ENCODE results near the gene DNAJA4. TPM values are rescaled to one million over a fixed set of nuclear protein-coding genes. Genes with fewer than 3 reads are reported as not detected.
A peak's percentile ranks its signal among the peaks of the same experiment; 100 is the strongest.

The DNAJA4 gene
- total RNA-seq, 8 experiments from 2014 or later, result 1.0 to 19.8 (median 4.2) TPM

DNA sequence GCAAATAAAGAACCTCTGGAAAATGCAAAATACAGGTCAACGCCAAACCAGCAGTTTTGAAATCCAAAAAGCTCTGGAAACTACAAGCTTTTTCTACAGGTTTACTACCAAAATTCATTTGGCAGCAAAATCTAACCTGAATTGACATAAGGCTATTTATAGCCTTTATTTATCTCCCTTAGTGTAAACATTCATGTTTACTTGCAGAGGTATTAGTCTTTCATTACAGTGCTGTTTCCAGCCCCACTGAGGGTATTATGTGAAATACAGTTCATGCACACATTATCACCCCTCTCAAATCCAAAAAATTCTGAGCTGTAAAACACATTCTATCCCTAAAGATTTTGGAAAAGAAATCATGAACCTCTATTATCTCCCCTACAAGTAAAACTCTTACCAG is 27.9 kb downstream of the DNAJA4 start:
- Histone ChIP-seq H3K4me1 (replicated peaks in 1 of 2) (peaks cover 0 to 3% of the 10 kb centered on the region in 2 donors), H3K4me3 (no peak overlapping the region), H3K27ac (no peak overlapping the region)
- WGBS, 10 experiments, result 67 to 100% (median 100%) methylated on average over 1 of the region's 1 CpG; no CpG with 5 or more reads in 2 of the 10 experiments
- in situ Hi-C loops (cut with MboI; ENCODE audit: low pct_unique_long_range_greater_than_20kb in 2 of 9, low sequenced_read_pairs in 9 of 9, unreplicated experiment in 9 of 9), result no loop called here
- ATAC-seq (replicated peaks in 6 of 8), result no peak

DNA sequence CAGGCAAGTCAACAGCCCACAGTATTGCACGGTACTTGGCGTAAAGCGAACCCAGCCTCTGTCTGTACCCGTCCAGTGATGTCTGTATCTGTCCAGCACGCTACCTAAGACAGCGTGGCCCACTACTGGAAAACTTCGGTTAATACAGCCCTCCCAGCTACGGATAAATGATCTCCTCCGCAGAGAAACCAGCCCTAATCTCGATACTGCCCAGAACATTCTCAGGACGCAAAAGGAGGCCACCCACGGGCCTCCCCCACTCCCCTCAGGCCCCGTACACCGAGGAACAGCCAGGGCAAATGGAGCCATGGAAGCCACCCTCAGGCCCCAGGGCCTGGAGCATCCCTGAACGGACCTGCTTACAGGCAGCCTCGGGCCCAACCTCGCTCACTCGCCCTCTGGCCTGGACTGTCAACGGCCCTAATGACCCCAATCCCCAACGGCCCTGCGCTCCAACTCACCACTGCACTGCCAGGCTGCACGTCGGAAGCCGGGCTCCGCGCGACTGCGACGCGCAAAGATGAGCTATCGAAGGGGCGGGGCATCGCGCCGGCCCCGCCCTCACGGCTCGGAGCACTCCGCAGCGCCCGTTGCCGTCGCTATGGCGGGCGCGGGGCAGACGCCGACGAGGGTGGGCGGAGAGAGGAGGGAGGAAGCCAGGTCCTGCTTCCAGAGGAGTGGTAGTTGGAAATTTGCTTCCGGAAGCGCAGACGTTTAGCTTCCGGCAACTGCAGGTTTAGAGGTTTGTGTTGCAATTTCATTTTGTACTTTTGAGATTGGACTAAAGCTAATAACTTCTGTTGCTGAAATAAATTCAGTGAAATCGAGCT is 35.0 kb downstream of the DNAJA4 start, which contains the start of gene SKIC8:
SKIC8 (minus strand) TSS at position 509 of the 830 bp plus-strand sequence. CDS start 3,923 bp downstream, outside the sequence.
- H3K4me3 ChIP-seq, result peak within 1 kb of the TSS; percentile 77 to 88 (median 83)
- peak; percentile 87 to 97 (median 93) for ATAC-seq (replicated peaks in 6 of 8)
- peak within 1 kb of the TSS; percentile 92 to 97 for H3K27ac ChIP-seq
- H3K4me1 ChIP-seq (replicated peaks in 1 of 2), result peaks cover 12 to 21% of the 10 kb centered on the region in 2 donors
- in situ Hi-C loops (cut with MboI; ENCODE audit: low pct_unique_long_range_greater_than_20kb in 2 of 9, low sequenced_read_pairs in 9 of 9, unreplicated experiment in 9 of 9), result no loop called here
- 0 to 2% (median 0%) methylated on average over 1 to 12 of the region's 55 CpGs; no CpG with 5 or more reads in 2 of the 10 experiments for WGBS, 10 experiments

DNA sequence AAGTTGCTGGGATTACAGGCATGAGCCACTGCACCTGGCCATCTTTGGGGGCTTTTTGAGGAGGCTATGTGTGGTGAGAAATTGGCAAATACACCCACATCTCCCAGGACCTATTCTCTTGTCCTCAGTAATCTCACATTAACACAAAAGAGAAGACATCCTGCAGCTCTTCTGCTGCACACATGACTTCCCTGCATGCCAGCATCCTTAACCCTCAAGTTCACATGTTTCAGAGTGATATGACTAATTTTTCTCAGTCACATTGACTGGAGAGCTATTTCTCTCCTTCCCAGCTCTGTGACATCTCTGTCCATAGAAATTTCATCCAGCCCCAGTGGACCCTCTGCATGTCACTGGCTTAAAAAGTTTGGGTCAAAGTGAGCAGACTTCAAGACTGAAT is 37.0 kb downstream of the DNAJA4 start:
- ATAC-seq (replicated peaks in 6 of 8), result no peak
- Histone ChIP-seq H3K27ac (no peak overlapping the region), H3K4me1 (replicated peaks in 1 of 2) (peaks cover 12 to 21% of the 10 kb centered on the region in 2 donors), H3K4me3 (no peak overlapping the region)
- in situ Hi-C loops (cut with MboI; ENCODE audit: low pct_unique_long_range_greater_than_20kb in 2 of 9, low sequenced_read_pairs in 9 of 9, unreplicated experiment in 9 of 9), result loop anchor here in 4 of 9 experiments (10.0 to 25.0 kb wide), 3 partner anchors 111 to 133 kb away; partner anchors contain the start of gene IREB2 (in 1 of the 4)

DNA sequence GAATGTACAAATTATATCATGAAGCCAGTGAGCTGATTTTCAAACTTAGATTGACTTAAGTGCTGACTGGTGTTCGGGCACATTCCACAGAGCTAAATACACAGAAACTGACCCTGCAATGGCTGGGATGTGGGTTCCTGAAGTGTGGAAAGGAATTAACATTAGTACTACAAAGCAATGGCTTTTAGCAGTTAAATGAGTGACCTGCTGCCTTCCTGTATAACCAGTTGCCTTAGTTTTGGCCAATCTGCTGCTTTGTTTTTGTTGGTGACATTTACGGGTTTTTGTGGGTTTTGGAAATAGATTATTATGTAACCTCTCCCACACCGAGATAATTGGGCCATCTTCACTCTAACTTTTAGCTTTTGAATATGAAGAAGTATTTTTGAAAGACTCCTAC is 37.5 kb downstream of the DNAJA4 start:
- Histone ChIP-seq H3K4me3 (no peak overlapping the region), H3K27ac (no peak overlapping the region), H3K4me1 (replicated peaks in 1 of 2) (peaks cover 12 to 21% of the 10 kb centered on the region in 2 donors)
- 0 to 58% (median 25%) methylated on average over 1 to 3 of the region's 3 CpGs for WGBS, 10 experiments
- ATAC-seq (replicated peaks in 6 of 8), result no peak
- in situ Hi-C loops (cut with MboI; ENCODE audit: low pct_unique_long_range_greater_than_20kb in 2 of 9, low sequenced_read_pairs in 9 of 9, unreplicated experiment in 9 of 9), result loop anchor here in 4 of 9 experiments (10.0 to 25.0 kb wide), 3 partner anchors 110 to 133 kb away; partner anchors contain the start of gene IREB2 (in 1 of the 4)

DNA sequence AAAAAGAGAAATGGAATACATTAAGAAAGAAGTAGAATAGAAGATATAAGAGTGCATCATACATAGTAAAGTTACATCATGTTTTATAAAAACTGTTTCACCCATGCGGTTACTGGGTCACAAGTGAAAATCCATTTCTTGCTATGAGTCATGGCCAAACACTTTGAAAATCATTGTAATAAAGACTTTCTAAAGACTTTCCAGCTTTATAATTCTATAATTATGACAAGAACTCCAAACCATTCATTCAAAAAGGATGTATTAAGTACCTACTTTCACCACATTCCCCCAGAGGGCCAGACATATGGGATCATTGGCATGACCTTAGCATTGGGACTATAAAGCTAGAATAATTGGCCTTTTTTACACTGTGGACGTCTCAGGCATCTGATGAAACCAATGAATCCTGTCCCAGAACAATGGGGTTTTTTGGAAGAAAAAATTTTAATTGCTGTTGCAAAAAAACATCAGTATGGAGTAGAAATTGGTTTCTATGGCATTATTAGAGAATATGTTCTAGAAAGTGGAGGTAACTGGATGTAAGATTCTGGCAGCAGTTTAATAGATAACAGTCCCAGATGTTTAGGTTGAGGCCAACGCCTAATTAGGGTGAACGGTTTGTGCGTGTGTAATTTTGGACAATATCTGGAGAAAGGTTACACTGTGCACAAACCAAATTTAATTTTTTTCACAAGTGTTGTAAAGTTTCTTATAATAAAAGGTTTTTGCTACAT is 38.4 kb downstream of the DNAJA4 start:
- Histone ChIP-seq H3K4me1 (replicated peaks in 1 of 2) (peaks cover 12 to 14% of the 10 kb centered on the region in 2 donors), H3K4me3 (no peak overlapping the region), H3K27ac (no peak overlapping the region)
- no peak for ATAC-seq (replicated peaks in 6 of 8)
- 2 to 94% (median 68%) methylated on average over 2 to 5 of the region's 5 CpGs for WGBS, 10 experiments
- in situ Hi-C loops (cut with MboI; ENCODE audit: low pct_unique_long_range_greater_than_20kb in 2 of 9, low sequenced_read_pairs in 9 of 9, unreplicated experiment in 9 of 9), result loop anchor here in 4 of 9 experiments (10.0 to 25.0 kb wide), 3 partner anchors 110 to 132 kb away; partner anchors contain the start of gene IREB2 (in 1 of the 4)

DNA sequence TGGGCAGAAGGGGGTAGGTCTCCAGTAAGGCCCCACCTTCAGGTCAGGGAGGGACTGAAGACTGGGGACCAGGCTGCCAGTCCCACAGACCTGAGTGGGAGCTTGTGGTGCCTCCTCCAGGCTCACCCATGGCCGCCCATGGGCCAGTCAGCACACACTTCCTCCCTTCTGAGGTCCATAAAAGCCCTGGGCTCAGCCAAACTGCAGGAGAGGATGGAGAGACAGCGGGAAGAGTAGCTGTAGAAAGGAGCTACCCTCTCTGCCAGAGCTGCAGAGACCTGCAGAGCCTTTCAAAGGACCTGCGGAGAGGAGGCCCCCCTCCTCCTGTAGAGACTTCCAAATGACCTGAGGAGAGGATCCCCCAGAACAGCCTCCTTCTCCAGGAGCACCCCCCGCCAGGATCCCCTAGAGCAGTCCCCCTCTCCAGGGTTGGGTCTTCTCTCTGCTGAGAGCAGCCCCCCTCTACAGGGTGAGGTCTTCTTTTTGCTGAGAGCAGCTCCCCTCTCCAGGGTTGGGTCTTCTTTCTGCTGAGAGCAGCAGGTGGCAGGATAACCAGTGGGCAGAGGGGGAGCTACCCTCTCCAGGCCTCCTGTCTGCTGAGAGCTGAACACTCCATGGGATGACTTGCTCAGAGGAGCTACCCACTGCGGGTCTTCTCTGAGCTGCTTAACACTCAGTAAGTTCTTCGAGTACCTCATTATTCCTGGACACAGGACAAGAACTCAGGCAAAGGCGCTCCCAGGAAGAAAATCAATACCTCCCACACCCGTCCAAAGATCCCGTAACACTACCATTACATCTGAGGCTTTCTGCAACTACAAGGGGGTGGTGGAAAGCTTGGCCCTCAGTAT is 40.1 kb downstream of the DNAJA4 start:
- Histone ChIP-seq H3K4me3 (no peak overlapping the region), H3K4me1 (replicated peaks in 1 of 2) (peaks cover 8 to 12% of the 10 kb centered on the region in 2 donors), H3K27ac (no peak overlapping the region)
- no peak for ATAC-seq (replicated peaks in 6 of 8)
- 40 to 100% (median 73%) methylated on average over 1 to 5 of the region's 9 CpGs; no CpG with 5 or more reads in 2 of the 10 experiments for WGBS, 10 experiments
- in situ Hi-C loops (cut with MboI; ENCODE audit: low pct_unique_long_range_greater_than_20kb in 2 of 9, low sequenced_read_pairs in 9 of 9, unreplicated experiment in 9 of 9), result loop anchor here in 4 of 9 experiments (10.0 to 25.0 kb wide), 3 partner anchors 108 to 130 kb away; partner anchors contain the start of gene IREB2 (in 1 of the 4)

DNA sequence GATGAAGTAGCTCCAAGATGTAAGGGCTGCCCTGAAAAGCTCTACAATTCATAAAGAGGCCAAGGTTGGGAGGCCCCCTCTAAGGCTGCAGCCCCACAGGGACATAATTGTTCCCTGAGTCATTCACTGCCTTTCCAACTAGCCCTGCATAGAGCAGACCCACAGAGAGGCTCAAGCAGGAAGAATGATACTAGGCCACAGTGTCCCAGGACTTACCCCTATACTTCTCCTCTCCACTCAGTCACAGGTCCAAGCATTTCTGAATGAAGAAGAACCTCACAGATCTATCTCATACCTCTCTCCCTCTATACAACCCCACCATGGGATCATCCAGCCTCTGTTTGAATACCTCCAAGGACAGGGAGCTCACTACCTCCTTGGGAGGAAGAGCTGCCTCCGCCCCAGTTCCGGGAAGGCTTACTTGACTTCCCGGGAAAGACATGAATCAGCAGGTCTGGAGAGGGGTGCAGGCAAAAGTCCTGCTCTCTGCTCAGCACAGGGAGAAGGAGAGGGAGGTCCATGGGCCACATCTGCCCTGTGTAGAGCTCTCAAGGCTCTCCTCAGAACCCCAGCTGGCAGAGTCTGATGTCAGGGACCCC is 41.9 kb downstream of the DNAJA4 start:
- 0% methylated on average over 2 of the region's 3 CpGs; no CpG with 5 or more reads in 9 of the 10 experiments for WGBS, 10 experiments
- ATAC-seq (replicated peaks in 6 of 8), result peak in 7 of 8 experiments; percentile 31 to 59 (median 44)
- H3K4me1 ChIP-seq (replicated peaks in 1 of 2), result peaks cover 4 to 6% of the 10 kb centered on the region in 2 donors
- in situ Hi-C loops (cut with MboI; ENCODE audit: low pct_unique_long_range_greater_than_20kb in 2 of 9, low sequenced_read_pairs in 9 of 9, unreplicated experiment in 9 of 9), result loop anchor here in 4 of 9 experiments (10.0 to 25.0 kb wide), 3 partner anchors 106 to 129 kb away; partner anchors contain the start of gene IREB2 (in 1 of the 4)
- H3K27ac ChIP-seq, result no peak overlapping the region
- no peak overlapping the region for H3K4me3 ChIP-seq

DNA sequence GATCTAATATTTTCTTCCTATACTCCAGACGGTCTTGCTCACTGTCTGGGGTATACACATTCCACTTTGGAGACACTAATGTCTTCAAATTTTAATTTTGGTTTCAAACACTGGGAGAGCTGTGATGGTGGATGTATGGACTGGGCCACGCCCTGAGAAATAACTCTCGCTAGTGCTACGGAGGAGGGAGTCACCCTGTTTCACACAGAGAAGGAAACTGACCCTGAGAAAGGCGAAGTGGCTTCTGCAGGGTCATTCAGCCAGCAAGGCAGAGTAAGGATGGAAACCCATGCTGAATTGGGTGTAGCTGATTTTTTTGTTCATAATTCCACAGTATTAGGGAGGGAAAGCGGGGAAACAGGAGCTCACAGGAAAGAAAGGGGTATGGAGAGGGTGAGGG is 43.6 kb downstream of the DNAJA4 start:
- peak in 3 of 8 experiments; percentile 24 to 26 (median 25) for ATAC-seq (replicated peaks in 6 of 8)
- 20 to 100% (median 62%) methylated on average over 1 to 5 of the region's 6 CpGs; no CpG with 5 or more reads in 2 of the 10 experiments for WGBS, 10 experiments

DNA sequence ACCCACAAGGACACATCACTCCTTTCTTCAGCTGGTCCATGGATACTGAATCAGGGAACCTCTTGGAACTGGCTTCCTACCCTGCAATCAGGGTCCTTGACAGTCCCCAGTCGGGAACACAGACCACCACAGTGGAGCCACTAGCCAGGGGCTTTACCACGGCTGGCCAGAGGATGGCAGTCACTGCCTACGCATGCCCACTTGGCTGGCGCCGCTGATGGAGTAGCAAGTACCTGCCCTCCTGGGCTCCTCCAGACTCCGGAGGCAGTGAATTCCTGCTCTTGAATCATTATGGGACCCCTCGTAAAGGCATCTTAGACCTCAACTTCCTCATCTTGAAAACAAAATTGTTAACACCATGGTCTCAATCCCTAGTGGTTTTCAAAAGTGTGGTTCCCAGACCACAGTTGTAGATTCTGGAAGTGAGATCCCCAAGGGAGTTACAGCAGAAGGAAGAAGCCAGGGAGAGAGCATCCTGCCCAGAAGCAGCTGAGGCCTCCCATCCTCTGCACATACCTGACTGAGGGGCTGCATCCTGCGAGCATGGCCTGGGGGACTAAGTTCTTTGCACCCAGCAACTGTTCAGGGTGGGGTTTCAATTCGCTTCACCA is 44.2 kb downstream of the DNAJA4 start:
- in situ Hi-C loops (cut with MboI; ENCODE audit: low pct_unique_long_range_greater_than_20kb in 2 of 9, low sequenced_read_pairs in 9 of 9, unreplicated experiment in 9 of 9), result loop anchor here in 4 of 9 experiments (10.0 to 25.0 kb wide), 3 partner anchors 104 to 126 kb away; partner anchors contain the start of gene IREB2 (in 1 of the 4)
- 0 to 61% (median 6%) methylated on average over 1 to 6 of the region's 9 CpGs; no CpG with 5 or more reads in 3 of the 10 experiments for WGBS, 10 experiments
- ATAC-seq (replicated peaks in 6 of 8), result peak; percentile 70 to 97 (median 88)
- no peak overlapping the region for H3K4me3 ChIP-seq
- H3K4me1 ChIP-seq (replicated peaks in 1 of 2), result peaks cover 13 to 19% of the 10 kb centered on the region in 2 donors
- H3K27ac ChIP-seq, result no peak overlapping the region

More for the DNA sequence above, 43.6 kb downstream of the DNAJA4 start:
- in situ Hi-C loops (cut with MboI; ENCODE audit: low pct_unique_long_range_greater_than_20kb in 2 of 9, low sequenced_read_pairs in 9 of 9, unreplicated experiment in 9 of 9), result loop anchor here in 4 of 9 experiments (10.0 to 25.0 kb wide), 3 partner anchors 104 to 127 kb away; partner anchors contain the start of gene IREB2 (in 1 of the 4)
- H3K4me1 ChIP-seq (replicated peaks in 1 of 2), result peaks cover 13 to 16% of the 10 kb centered on the region in 2 donors
- H3K27ac ChIP-seq, result no peak overlapping the region
- H3K4me3 ChIP-seq, result no peak overlapping the region

DNA sequence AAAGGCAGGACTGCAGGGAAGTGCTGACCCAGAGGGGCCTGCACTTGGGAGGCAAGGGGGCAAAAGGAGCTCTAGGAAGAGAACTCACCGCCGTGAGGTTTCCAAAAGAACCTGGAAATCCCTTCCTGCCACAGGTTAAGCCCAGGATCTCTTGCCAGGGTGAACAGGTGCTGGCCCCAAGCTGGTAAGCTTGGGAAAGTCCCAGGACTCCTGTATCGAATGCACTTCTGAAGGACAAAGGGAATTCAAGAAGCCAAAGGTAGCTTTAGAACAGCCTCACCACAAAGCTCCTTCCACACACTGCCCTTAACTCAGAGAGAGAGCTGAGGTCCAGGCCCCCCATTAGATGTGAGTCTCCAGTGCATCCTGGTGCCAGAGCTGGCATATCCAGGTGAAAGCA is 46.9 kb downstream of the DNAJA4 start:
- WGBS, 10 experiments, result 80 to 100% (median 93%) methylated on average over 1 to 3 of the region's 3 CpGs; no CpG with 5 or more reads in 7 of the 10 experiments

DNA sequence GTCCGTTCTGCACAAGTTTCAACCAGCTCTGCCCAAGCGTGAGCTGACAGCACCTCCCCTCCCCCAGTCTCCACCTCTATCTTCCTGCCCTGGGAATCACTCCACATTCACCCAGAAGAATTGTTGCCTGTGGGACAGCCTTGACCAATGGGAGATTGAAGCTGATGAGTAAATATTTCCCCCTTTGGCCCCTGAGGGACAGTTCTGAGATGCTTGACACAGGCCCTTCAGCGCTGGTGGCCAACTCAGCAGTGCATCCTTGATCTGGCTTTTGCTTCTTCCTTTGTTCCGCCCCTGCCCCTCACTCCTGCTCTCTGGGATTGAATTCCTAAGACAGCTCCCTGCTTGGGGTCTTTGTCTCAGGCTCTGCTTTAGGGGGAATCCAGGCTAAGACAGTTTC is 48.2 kb downstream of the DNAJA4 start:
- 47 to 100% (median 70%) methylated on average over 1 to 4 of the region's 4 CpGs; no CpG with 5 or more reads in 4 of the 10 experiments for WGBS, 10 experiments
- peak overlapping the region in 1 of 2 donors; percentile 26 for H3K27ac ChIP-seq
- no peak overlapping the region for H3K4me3 ChIP-seq
- in situ Hi-C loops (cut with MboI; ENCODE audit: low pct_unique_long_range_greater_than_20kb in 2 of 9, low sequenced_read_pairs in 9 of 9, unreplicated experiment in 9 of 9), result loop anchor here in 7 of 9 experiments (10.0 to 25.0 kb wide), 4 partner anchors 100 to 122 kb away; partner anchors contain the start of gene IREB2 (in 1 of the 7)
- peak in 2 of 8 experiments; percentile 4 to 5 for ATAC-seq (replicated peaks in 6 of 8)
- peaks cover 47 to 50% of the 10 kb centered on the region in 2 donors for H3K4me1 ChIP-seq (replicated peaks in 1 of 2)

More for the DNA sequence above, 46.9 kb downstream of the DNAJA4 start:
- H3K27ac ChIP-seq, result no peak overlapping the region
- in situ Hi-C loops (cut with MboI; ENCODE audit: low pct_unique_long_range_greater_than_20kb in 2 of 9, low sequenced_read_pairs in 9 of 9, unreplicated experiment in 9 of 9), result loop anchor here in 7 of 9 experiments (10.0 to 25.0 kb wide), 4 partner anchors 101 to 124 kb away; partner anchors contain the start of gene IREB2 (in 1 of the 7)
- H3K4me1 ChIP-seq (replicated peaks in 1 of 2), result peaks cover 34 to 40% of the 10 kb centered on the region in 2 donors
- H3K4me3 ChIP-seq, result no peak overlapping the region
- ATAC-seq (replicated peaks in 6 of 8), result no peak
